Neuronal stem cell (in vitro differentiated cells): Measurements from ENCODE around the gene CEP44.

Source experiments
- DNase-seq: peaks from one replicate; pipeline ENCODE4 v3.0.0-alpha.2; 2013; ENCODE audit warnings: low spot score
- H2AFZ ChIP-seq: one replicate; pipeline ENCODE4 v1.6.1; 2013; ENCODE audit warnings: mild to moderate bottlenecking, low read length, inconsistent platforms
- H2AK5ac ChIP-seq: 2 replicates; pipeline ENCODE4 v1.6.1; 2013; ENCODE audit warnings: low read depth, mild to moderate bottlenecking, inconsistent platforms, low read length, moderate library complexity, mixed read lengths
- H2BK120ac ChIP-seq: 2 replicates; pipeline ENCODE4 v1.6.1; 2013; ENCODE audit warnings: low read depth, mild to moderate bottlenecking, inconsistent platforms, low read length, moderate library complexity, mixed read lengths
- H2BK12ac ChIP-seq: one replicate; pipeline ENCODE4 v1.6.1; 2013; ENCODE audit warnings: low read length, inconsistent platforms
- H2BK15ac ChIP-seq: 2 replicates; pipeline ENCODE4 v1.6.1; 2013; ENCODE audit warnings: mild to moderate bottlenecking, low read length, inconsistent platforms, mixed read lengths
- H2BK5ac ChIP-seq: one replicate; pipeline ENCODE4 v1.6.1; 2013; ENCODE audit warnings: inconsistent platforms, mild to moderate bottlenecking, low read length, moderate library complexity
- H3K14ac ChIP-seq: one replicate; pipeline ENCODE4 v1.6.1; 2013; ENCODE audit warnings: low read length, inconsistent platforms
- H3K18ac ChIP-seq: 2 replicates; pipeline ENCODE4 v1.6.1; 2013; ENCODE audit warnings: low read length, inconsistent platforms
- H3K23ac ChIP-seq: 2 replicates; pipeline ENCODE4 v1.6.1; 2013; ENCODE audit warnings: low read depth, mild to moderate bottlenecking, mixed read lengths, low read length, inconsistent platforms; ENCODE audit not compliant: poor library complexity
- H3K27ac ChIP-seq: replicated peaks from 3 replicates; pipeline ENCODE4 v1.5.1; 2013; ENCODE audit warnings: low read length, inconsistent platforms
- H3K27me3 ChIP-seq, 3 experiments: 2 replicates each; pipeline ENCODE4 v1.6.1; 2013; ENCODE audit warnings: low read length in 3 of 3, mild to moderate bottlenecking in 2 of 3, inconsistent platforms in 1 of 3, low read depth in 1 of 3, mixed read lengths in 1 of 3, moderate library complexity in 1 of 3; ENCODE audit not compliant: control insufficient read depth in 3 of 3, insufficient read depth in 3 of 3
- H3K36me3 ChIP-seq, 2 donors: replicated peaks in 1 of 2; 2 replicates each; pipeline ENCODE4 v1.6.1; 2013; ENCODE audit warnings: low read length in 2 of 2; ENCODE audit not compliant: control insufficient read depth in 2 of 2, insufficient read depth in 2 of 2
- H3K4ac ChIP-seq: 2 replicates; pipeline ENCODE4 v1.6.1; 2013; ENCODE audit warnings: inconsistent platforms, mild to moderate bottlenecking, low read length, moderate library complexity
- H3K4me1 ChIP-seq, 2 donors: 1 replicate in 1 of 2; 2 replicates in 1 of 2; pipeline ENCODE4 v1.6.1; 2013; ENCODE audit warnings: low read length in 2 of 2, low read depth in 1 of 2; ENCODE audit not compliant: control insufficient read depth in 2 of 2, insufficient read depth in 1 of 2
- H3K4me2 ChIP-seq: one replicate; pipeline ENCODE4 v1.6.1; 2013; ENCODE audit warnings: mild to moderate bottlenecking, low read length, inconsistent platforms; ENCODE audit not compliant: insufficient read depth, poor library complexity, severe bottlenecking
- H3K4me3 ChIP-seq, 2 donors: 2 replicates each; pipeline ENCODE4 v1.5.1; 2013; ENCODE audit warnings: low read length in 2 of 2, mild to moderate bottlenecking in 2 of 2, inconsistent platforms in 1 of 2, moderate library complexity in 1 of 2
- H3K79me1 ChIP-seq: one replicate; pipeline ENCODE4 v1.6.1; 2013; ENCODE audit warnings: low read depth, mild to moderate bottlenecking, inconsistent platforms, low read length, moderate library complexity
- H3K9ac ChIP-seq: one replicate; pipeline ENCODE4 v1.6.1; 2013; ENCODE audit warnings: mild to moderate bottlenecking, low read depth, low read length, inconsistent platforms; ENCODE audit not compliant: poor library complexity
- H3K9me3 ChIP-seq, 2 donors: replicated peaks in 1 of 2; 2 replicates each; pipeline versions ENCODE3 to v1.6.1; 2013; ENCODE audit warnings: low read length in 2 of 2, mild to moderate bottlenecking in 2 of 2, inconsistent platforms in 1 of 2, low read depth in 1 of 2, mixed read lengths in 1 of 2, moderate library complexity in 1 of 2; ENCODE audit not compliant: control insufficient read depth in 2 of 2, insufficient read depth in 1 of 2
- H4K8ac ChIP-seq: one replicate; pipeline ENCODE4 v1.6.1; 2013; ENCODE audit warnings: low read depth, mild to moderate bottlenecking, inconsistent platforms, low read length, moderate library complexity
- H4K91ac ChIP-seq: one replicate; pipeline ENCODE4 v1.6.1; 2013; ENCODE audit warnings: low read length, low read depth, mild to moderate bottlenecking, inconsistent platforms; ENCODE audit not compliant: poor library complexity
- WGBS, 2 donors: extraction: QIAGEN DNeasy Blood & Tissue Kit; methylation state at CpG; one replicate each; pipeline ENCODE4 v1.1.7; 2013; ENCODE audit warnings: missing lambda C conversion rate in 2 of 2, mixed read lengths in 1 of 2; ENCODE audit not compliant: insufficient read length in 2 of 2, insufficient replicate concordance in 1 of 2; ENCODE audit errors: extremely low coverage in 2 of 2; 5-methylcytosine and 5-hydroxymethylcytosine counted together

Gene CEP44

GRCh38 chr4:174274436-174274835, 9.3 kb upstream of the CEP44 start:
- WGBS, 2 donors: no CpG with 5 or more reads among the region's 3 CpGs
- Histone ChIP-seq H3K4me2 (no peak overlapping the region), H4K8ac (no peak overlapping the region)

GRCh38 chr4:174275101-174275500, 8.6 kb upstream of the CEP44 start:
- H3K4me3 ChIP-seq: no peak overlapping the region
- no peak overlapping the region for H2BK120ac ChIP-seq
- no peak overlapping the region for H3K4ac ChIP-seq
- H3K23ac ChIP-seq: no peak overlapping the region
- H3K18ac ChIP-seq: no peak overlapping the region
- no peak overlapping the region for H2AFZ ChIP-seq
- no peak overlapping the region for H2AK5ac ChIP-seq
- no peak overlapping the region for H4K91ac ChIP-seq
- no peak overlapping the region for H2BK5ac ChIP-seq
- no peaks in the 10 kb centered on the region for H3K36me3 ChIP-seq
- no peak overlapping the region for H3K9ac ChIP-seq
- no peak for DNase-seq
- no peak overlapping the region for H3K14ac ChIP-seq
- peaks cover 0 to 3% of the 10 kb centered on the region in 2 donors for H3K4me1 ChIP-seq
- no peak overlapping the region for H2BK15ac ChIP-seq
- H3K79me1 ChIP-seq: no peaks in the 10 kb centered on the region
- H3K4me2 ChIP-seq: no peak overlapping the region
- WGBS, 2 donors: no CpG with 5 or more reads among the region's 3 CpGs
- H2BK12ac ChIP-seq: no peak overlapping the region
- H3K9me3 ChIP-seq: peaks cover 0 to 6% of the 10 kb centered on the region in 2 donors
- H3K27me3 ChIP-seq: no peaks in the 10 kb centered on the region
- H4K8ac ChIP-seq: no peak overlapping the region
- no peak overlapping the region for H3K27ac ChIP-seq

More at GRCh38 chr4:174274436-174274835, 9.3 kb upstream of the CEP44 start:
- no peak overlapping the region for H3K23ac ChIP-seq
- H2AFZ ChIP-seq: no peak overlapping the region
- H3K18ac ChIP-seq: no peak overlapping the region
- no peak overlapping the region for H2BK120ac ChIP-seq
- no peak overlapping the region for H2BK15ac ChIP-seq
- H3K4me1 ChIP-seq: peaks cover 0 to 3% of the 10 kb centered on the region in 2 donors
- no peaks in the 10 kb centered on the region for H3K79me1 ChIP-seq
- no peak overlapping the region for H2BK12ac ChIP-seq
- no peaks in the 10 kb centered on the region for H3K36me3 ChIP-seq
- no peaks in the 10 kb centered on the region for H3K27me3 ChIP-seq
- H3K4ac ChIP-seq: no peak overlapping the region
- no peak overlapping the region for H2BK5ac ChIP-seq
- no peak overlapping the region for H4K91ac ChIP-seq
- no peak overlapping the region for H3K14ac ChIP-seq
- peaks cover 0 to under 1% of the 10 kb centered on the region in 2 donors for H3K9me3 ChIP-seq
- H3K9ac ChIP-seq: no peak overlapping the region
- DNase-seq: no peak
- no peak overlapping the region for H2AK5ac ChIP-seq
- H3K27ac ChIP-seq: no peak overlapping the region
- no peak overlapping the region for H3K4me3 ChIP-seq

GRCh38 chr4:174277433-174277832, 6.3 kb upstream of the CEP44 start:
- Histone ChIP-seq H2BK5ac (no peak overlapping the region), H3K4me3 (no peak overlapping the region), H4K91ac (no peak overlapping the region), H3K4ac (no peak overlapping the region), H3K23ac (no peak overlapping the region), H3K14ac (no peak overlapping the region), H2BK120ac (no peak overlapping the region), H3K18ac (no peak overlapping the region), H4K8ac (no peak overlapping the region), H3K27ac (no peak overlapping the region), H3K9ac (no peak overlapping the region), H3K4me2 (no peak overlapping the region), H2AK5ac (no peak overlapping the region), H3K36me3 (no peaks in the 10 kb centered on the region), H3K79me1 (peaks cover 1% of the 10 kb centered on the region), H2BK12ac (no peak overlapping the region), H3K27me3 (no peaks in the 10 kb centered on the region), H2AFZ (no peak overlapping the region), H3K4me1 (peaks cover 0 to 3% of the 10 kb centered on the region in 2 donors), H3K9me3 (peaks cover 0 to 6% of the 10 kb centered on the region in 2 donors), H2BK15ac (no peak overlapping the region)
- no CpG with 5 or more reads among the region's 3 CpGs for WGBS, 2 donors
- DNase-seq: no peak

GRCh38 chr4:174278467-174278866, 5.2 kb upstream of the CEP44 start:
- Histone ChIP-seq H3K27me3 (no peaks in the 10 kb centered on the region), H3K23ac (no peak overlapping the region), H4K8ac (no peak overlapping the region), H3K9me3 (peaks cover 0 to 6% of the 10 kb centered on the region in 2 donors), H3K4me2 (no peak overlapping the region), H3K14ac (no peak overlapping the region), H3K4me3 (no peak overlapping the region), H3K18ac (no peak overlapping the region), H3K36me3 (no peaks in the 10 kb centered on the region), H3K4me1 (peaks cover 0 to 3% of the 10 kb centered on the region in 2 donors), H2BK120ac (no peak overlapping the region), H3K79me1 (peaks cover 1% of the 10 kb centered on the region), H3K4ac (no peak overlapping the region), H2BK12ac (no peak overlapping the region), H2BK5ac (no peak overlapping the region), H4K91ac (no peak overlapping the region), H2BK15ac (no peak overlapping the region), H3K9ac (no peak overlapping the region), H2AFZ (no peak overlapping the region), H3K27ac (no peak overlapping the region), H2AK5ac (no peak overlapping the region)
- DNase-seq: no peak
